WTC11 (cell line): ENCODE results near the gene ATG2A.

Experiments
- CREB1 ChIP-seq: sonication (generic); formaldehyde crosslinking; IDR thresholded peaks from 2 replicates; pipeline ENCODE4 v1.8.0; 2023; ENCODE audit warnings: mild to moderate bottlenecking, missing genetic modification reagents
- CTCF ChIP-seq: fragments of 200-600 bp; IDR thresholded peaks from 2 replicates; pipeline ENCODE4 v1.8.0; 2022; ENCODE audit warnings: antibody characterized with exemption
- EMX1 ChIP-seq: fragments of 250-450 bp; sonication (Bioruptor Pico); IDR thresholded peaks from 2 replicates; pipeline ENCODE4 v1.8.0; 2021; ENCODE audit warnings: mild to moderate bottlenecking
- ESRRA ChIP-seq: sonication (generic); formaldehyde crosslinking; IDR thresholded peaks from 2 replicates; pipeline ENCODE4 v1.8.1; 2022; ENCODE audit warnings: mild to moderate bottlenecking, missing genetic modification reagents, borderline replicate concordance
- ETV6 ChIP-seq: sonication (generic); formaldehyde crosslinking; IDR thresholded peaks from 2 replicates; pipeline ENCODE4 v1.8.1; 2022; ENCODE audit warnings: mild to moderate bottlenecking, missing genetic modification reagents
- GABPB1 ChIP-seq: sonication (generic); formaldehyde crosslinking; IDR thresholded peaks from 2 replicates; pipeline ENCODE4 v1.8.1; 2023; ENCODE audit warnings: mild to moderate bottlenecking, missing genetic modification reagents
- MAX ChIP-seq: sonication (generic); formaldehyde crosslinking; IDR thresholded peaks from 2 replicates; pipeline ENCODE4 v1.8.0; 2022; ENCODE audit warnings: mild to moderate bottlenecking, missing genetic modification reagents
- NFE2L1 ChIP-seq: sonication (generic); formaldehyde crosslinking; IDR thresholded peaks from 2 replicates; pipeline ENCODE4 v1.8.1; 2023; ENCODE audit warnings: missing genetic modification reagents
- NR1H2 ChIP-seq: sonication (generic); formaldehyde crosslinking; IDR thresholded peaks from 2 replicates; pipeline ENCODE4 v1.9.0; 2021; ENCODE audit warnings: mild to moderate bottlenecking, moderate library complexity, missing genetic modification reagents
- STAT6 ChIP-seq: sonication (generic); formaldehyde crosslinking; conservative IDR thresholded peaks from 2 replicates; pipeline ENCODE4 v1.8.1; 2023; ENCODE audit warnings: mild to moderate bottlenecking, low read depth, missing genetic modification reagents, moderate library complexity
- TP53 ChIP-seq: sonication (generic); formaldehyde crosslinking; IDR thresholded peaks from 2 replicates; pipeline ENCODE4 v1.8.1; 2023; ENCODE audit warnings: mild to moderate bottlenecking, missing genetic modification reagents
- USF1 ChIP-seq: sonication (generic); formaldehyde crosslinking; IDR thresholded peaks from 2 replicates; pipeline ENCODE4 v1.8.0; 2022; ENCODE audit warnings: mild to moderate bottlenecking, missing genetic modification reagents
- ZNF423 ChIP-seq: fragments of 250-450 bp; sonication (Bioruptor Pico); IDR thresholded peaks from 2 replicates; pipeline ENCODE4 v2.1.2; 2022; ENCODE audit warnings: mild to moderate bottlenecking, moderate library complexity

- TF ChIP-seq CTCF: no peak
- TF ChIP-seq MAX: no peak
- TF ChIP-seq TP53 (CRISPR knock-in tag): no peak
- TF ChIP-seq NR1H2: no peak
- TF ChIP-seq CREB1 (CRISPR knock-in tag): no peak
- TF ChIP-seq GABPB1: no peak
- no peak for TF ChIP-seq ZNF423
- TF ChIP-seq USF1 (CRISPR knock-in tag): no peak
- TF ChIP-seq ETV6 (CRISPR knock-in tag): no peak
- no peak for TF ChIP-seq STAT6 (CRISPR knock-in tag)
- no peak for TF ChIP-seq EMX1 (CRISPR knock-in tag)
- TF ChIP-seq ESRRA: no peak
- no peak for TF ChIP-seq NFE2L1 (CRISPR knock-in tag)
Observed at GRCh38 chr11:64880240-64881001, 36.6 kb downstream of the ATG2A start.
